ENCODE measurements around the gene ARHGEF40.

The ARHGEF40 gene

DNA sequence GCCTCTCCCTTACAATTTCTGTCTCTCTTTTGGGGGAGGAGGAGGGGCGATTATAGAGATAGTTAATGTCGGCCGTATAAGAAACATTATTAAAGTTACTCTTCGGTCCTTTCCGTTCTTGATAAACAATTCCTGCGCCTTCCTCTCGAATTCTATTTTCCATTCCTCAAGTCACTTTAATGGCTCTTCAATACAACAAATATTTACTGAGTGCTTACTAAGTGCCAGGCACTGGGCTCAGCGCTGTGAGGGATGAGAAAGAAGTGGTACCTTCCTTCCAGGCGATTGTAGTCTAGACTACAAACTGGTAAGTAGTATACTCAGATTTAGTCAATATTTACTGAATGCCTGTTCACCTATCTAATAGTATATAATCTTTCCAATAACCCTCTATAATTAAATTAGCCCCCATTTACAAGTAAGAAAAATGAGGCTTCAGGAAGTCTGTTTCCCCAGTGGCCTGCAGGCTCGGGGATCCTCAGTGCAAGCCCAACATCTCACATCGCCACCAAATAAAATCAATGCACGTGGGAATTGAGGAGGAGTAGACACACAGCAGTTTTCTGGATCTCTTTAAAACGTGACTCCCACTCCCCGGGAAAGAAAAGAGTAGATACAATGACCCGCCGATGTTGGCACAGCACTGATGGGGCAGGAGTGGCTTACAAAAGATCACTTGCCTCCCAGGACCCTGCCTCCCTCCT is 28.9 kb downstream of the ARHGEF40 start:
- DNase-seq, result no peak

DNA sequence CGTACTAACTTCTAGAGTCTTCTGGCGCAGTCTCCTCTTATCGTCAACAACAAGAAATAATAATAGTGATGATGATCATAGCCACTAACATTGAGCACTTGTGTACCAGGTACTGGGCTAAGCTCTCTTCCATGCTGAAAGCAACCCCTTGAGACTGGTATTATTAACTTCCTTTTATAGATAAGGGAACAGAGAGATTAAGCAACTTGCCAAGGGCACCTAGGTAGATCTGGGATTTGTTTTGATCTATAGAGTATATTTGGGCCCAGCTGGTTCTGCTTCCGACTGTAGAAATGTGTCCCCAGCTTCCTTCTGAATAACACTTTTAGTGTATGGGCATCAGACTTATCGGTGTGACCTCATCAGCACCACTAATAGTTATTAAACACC is 29.5 kb downstream of the ARHGEF40 start:
- DNase-seq, result no peak

DNA sequence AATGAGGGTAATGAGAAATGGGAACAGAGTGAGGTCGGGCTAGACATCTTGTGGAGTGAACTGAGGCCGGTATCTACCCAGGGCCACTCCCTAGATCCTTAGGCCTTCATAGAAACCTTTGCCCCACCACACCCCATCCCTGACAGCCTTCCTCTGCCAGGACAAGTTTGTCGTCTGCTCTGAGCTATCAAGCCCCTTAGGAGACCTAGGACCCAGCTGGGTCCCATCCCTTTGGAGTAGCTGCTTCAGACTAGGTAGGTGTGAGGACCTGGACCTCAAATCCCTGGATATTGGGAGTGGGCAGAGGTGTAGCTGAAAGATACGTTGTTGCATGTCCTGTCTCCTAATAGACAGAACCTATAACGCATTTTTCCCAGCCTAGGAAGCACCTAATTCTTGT is 30.8 kb downstream of the ARHGEF40 start, which contains the start of gene TMEM253:
TMEM253 (plus strand) TSS at position 136 of the 400 bp plus-strand sequence. CDS start 278 bp downstream, outside the sequence.
- no peak for DNase-seq

DNA sequence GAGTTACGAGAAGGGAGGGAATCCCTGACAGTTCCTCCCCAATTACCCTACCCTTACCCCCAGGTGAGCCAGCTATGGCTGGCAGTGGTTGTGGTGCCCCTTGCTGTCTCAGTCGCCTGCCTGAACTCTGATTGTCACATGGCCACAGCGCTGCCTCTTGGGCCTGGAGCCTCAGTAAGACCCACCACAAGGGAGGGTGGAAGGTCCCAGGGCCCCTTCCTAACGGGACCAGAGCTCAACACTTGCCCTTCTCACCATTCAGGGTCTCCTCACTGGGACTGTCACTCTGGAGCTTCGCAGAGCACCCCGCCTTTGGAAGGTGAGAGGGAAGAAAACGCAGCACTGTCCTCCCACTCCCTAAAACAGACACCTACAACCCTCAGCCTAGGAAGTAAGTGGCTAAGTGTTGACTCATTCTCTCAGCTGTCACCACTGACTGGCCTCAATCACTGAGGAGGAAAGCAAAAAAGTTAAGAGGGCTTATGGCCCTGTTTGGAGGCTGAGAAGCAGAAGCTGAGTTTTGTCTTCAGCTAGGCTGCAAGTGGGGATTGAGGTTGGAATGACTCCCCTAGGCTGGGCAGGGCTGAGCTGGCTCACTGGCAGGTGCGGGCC is 31.8 kb downstream of the ARHGEF40 start:
- no peak for DNase-seq

DNA sequence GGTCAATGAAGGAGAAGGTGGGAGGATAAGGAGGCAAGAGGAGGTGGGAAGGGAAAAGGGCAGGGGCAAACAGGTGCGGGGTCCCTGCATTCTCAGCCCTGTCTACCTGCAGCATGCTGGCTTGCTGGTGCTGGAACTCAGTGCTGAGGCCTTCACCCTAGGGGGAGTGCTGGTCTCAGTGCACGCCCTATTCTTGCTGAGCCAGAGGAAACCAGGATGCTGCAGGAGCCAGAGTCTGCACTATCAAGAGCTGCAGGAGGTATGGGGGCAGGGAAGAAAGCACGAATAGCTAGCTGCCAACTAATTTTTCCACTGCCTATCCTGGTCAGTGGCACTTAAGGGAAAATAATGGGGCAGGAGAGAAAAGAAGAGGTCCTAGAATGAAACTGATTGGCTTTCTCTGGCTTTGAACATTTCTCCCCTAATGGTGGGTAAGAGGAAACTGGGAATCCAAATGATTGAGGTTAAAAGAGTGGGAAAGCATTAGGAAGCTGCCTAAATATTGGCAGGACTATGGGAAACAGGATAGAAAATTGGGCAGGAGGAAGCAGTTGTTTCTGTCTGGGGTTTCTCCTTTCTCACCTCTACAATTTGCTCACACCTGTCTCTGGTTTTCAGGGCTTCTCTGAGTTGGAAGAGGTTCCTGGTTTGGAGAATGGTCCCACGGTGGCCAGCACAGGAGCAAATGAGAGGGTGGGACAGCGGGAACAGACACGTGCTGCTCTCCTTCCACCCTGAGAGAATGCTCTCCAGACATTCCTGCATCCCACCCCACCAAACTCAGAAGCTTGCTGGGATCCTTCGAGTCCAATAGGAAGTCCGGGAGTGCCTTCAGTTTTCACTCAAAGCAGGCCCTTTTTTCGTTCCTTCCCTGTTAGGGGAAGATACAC is 32.7 kb downstream of the ARHGEF40 start:
- DNase-seq, result peak; percentile 6 to 32

DNA sequence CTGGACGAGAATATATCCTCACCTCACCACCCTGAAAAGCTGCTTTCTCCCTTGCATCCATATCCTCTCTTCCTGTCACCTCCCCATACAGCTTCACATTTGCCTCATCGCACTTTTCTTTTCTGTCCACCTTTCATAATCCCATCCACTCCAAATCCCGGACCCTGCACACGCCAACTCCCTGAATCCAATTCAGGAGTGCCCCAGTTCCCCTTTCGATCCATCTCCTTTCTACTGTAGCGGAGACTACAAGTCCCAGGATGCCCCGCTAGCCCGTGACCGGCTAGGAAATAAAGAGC is 33.3 kb downstream of the ARHGEF40 start:
- DNase-seq, result no peak

DNA sequence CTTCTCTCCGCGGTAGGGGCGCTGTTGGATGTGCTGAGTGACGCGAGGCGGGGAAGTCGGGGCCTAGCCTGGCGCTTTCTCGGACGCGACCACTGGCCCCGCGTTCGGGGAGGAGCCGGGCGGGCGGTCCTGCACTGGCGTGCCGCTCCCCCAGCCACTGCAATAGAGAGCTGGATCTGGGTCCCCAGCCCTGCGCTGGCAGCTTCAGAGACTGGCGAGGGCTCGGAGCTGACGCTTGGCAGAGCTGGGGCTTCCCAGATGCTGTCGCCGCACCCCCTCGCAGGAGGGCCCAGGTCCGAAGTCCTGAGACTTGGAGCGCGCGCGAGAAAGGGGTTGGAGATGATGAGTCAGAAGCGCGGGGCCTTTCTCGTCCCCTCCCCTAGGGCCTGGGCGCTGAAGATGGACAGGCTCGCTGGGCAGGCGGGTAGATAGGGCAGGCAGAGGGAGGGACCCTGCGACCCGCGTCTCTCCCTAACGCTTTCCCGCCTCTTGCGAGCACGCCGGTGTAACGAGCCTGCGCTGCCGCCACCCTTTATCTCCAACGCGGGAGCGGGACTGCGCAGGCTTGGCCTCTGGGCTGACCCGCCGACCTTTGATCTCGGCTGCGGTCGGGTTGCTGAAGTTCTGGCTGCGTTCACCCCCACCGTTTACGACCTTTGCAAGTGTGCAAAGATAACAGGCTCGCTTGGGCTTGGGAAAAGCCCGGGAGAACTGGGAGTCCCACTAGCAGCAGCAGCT is 33.8 kb downstream of the ARHGEF40 start:
- DNase-seq, result peak; percentile 97 to 98

DNA sequence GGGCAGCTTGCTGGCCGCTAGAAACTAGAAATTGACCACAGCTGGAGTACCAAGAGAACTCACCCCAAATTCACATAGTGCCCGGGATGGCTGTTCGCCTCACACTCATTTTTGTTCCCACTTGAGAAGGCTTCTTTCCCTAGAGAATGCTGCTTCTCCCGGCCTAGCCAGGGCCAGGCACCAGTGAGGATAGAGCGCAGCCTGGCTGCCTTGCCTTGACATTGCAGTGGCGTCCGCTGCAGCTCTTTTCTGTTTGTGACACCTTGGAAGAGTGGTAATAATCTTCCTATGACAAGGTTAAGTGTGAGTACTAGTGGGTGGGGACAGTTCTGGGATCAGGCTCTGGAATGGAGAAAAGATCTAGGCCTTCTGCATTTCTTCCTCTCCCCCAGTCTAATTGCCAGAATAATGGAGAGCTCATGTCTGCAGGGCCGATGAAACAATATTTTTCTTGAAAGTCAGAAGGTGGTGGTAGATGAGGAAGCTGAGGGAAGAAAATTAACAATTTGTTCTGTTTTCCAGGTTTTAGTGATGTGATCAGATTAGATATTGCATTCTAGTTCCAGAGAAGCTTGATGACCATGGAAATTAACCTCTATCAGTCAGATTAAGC is 34.5 kb downstream of the ARHGEF40 start:
- peak; percentile 86 to 95 for DNase-seq

DNA sequence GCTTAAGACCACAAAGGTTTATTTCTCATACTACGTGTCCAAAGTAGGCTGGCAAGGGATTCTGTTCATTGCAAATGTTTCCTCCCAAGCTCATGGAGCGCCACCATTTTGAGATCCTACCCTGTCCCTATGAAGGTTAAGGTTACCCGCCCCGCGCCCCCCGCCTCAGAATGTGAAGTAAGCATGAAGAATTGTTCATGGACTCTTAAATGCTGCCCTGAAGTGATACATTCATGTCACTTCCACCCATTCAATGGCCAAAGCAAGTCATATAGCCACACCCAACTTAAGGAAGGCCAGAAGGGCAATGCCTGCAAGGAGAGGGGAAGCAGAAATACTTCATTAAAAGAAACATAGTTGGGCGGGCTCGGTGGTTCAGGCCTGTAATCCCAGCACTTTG is 35.0 kb downstream of the ARHGEF40 start:
- no peak for DNase-seq

DNA sequence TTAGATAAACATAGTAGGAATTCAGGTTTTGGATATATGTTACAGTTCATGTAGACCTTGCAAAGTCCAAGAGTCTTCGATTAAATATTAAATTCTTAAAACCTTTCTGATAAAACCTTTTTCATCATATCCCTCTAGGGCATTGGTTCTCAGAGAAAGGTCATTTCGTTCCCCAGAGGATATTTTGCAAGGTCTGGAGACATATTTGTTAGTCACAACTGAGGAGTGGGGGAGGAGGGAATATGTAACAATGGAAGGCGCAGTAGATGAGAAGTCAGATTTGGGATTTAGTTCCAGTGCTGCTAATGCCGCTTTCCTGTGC is 36.0 kb downstream of the ARHGEF40 start:
- DNase-seq, result no peak

DNA sequence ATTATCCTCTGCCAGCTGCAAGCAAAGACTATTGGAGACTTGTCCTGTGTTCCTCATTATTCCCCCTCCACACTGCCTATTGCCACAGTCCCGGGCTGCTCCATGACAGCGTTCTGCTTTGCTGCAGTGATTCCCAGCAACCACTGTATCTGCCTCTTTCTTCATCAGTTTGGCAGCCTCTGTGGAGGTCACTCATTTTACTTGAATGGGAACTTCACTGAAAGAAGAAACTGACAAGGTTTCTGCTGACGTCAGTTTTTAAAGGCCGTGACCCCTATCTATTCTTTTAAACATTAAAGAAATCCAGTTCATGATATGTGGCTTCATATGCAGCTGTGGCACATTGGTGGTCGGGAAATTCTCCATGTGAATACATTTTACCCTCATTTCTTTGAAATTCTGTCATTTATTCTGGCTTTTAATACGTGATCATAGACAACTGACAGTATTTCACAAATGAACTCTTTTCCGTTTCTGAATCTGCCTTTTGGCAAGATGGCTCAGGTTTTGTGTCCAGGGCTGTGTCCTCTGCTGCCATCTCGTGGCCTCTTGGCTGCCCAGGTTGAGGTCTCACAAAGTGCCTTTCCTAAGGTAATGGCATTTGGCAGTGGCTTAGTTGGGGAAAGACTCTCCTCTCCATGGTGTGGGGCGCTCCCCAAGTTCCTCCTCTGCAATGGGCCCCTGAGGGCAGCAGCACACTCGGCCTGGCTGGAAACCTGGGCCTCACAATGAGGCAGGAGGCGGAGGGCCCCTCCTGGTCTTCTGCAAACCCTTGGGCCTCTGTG is 36.6 kb downstream of the ARHGEF40 start:
- peak; percentile 77 to 88 for DNase-seq

DNA sequence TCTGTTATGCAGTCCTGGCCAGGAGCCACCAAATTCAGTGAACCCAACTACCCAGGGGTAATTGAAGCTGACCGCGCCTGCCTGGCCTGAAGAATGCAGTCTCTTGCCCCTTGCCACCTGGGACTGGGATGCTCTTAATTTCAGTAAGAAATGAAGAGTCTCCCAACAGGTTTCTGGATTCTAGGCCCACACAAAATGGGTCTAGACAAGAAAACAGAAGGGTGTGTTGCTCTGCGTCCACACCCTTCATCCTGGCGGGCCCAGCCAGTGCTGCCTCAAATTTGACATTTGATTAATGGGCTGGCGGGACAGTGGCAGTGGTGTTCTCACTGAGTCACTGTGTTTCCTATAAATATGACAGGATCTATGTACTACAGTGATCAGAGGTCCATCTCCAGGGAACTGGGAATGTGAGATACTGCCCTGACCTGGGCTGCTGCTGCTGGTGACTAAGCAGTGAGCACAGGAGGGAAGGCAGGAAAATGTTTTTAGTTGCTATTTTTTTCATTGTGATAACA is 37.2 kb downstream of the ARHGEF40 start:
- no peak for DNase-seq

DNA sequence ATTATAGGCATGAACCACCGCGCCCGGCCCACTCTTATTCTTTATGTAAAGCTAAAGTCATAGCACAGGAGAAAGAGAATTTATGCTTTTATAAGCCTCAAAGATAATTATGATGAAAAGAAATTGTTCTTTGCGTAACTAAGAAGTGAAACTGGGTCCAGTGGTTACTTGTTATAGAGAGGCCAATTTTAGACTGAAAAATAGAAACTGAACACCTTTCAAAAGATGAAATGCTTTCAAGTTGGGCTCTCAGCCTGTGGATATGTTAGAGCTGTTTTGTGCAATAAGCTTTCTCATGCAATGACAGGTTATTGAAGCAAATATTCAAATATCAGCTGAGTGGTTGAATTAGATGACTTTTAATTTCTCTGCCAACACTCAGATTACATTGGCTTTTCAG is 38.7 kb downstream of the ARHGEF40 start:
- DNase-seq, result no peak

DNA sequence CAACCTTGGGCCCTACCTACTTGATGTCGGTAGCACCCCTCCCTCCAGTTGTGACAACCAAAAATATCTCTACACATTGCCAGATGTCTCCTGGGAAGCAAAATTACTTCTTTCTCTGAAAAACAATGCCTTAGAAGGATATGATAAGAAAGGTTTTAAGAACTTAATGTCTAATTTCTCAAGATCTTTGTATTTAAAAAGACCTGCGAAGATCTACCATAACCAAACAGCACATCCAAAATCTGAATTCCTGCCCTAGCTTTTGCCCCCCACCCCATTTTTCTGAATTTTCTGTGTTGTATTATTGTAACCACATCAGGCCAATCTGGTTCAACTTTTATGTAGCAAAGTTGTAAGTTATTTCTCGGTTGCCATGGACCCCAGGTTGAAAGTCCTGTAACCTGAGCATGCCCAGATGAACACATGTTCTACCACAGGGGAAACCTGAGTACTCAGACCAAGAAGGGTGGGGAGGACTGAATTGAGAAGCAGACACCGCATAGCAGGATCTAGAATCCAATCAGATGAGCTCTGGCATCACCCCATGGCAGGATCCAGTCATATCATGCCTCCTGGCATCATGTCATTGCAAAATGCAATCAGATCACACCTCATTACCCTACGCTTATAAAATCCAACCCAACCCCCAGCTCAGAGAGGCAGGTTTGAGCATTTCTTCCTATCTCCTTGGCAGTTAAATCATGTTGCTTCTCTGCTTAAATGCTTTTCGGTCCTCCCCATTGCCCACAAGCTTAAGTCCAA is 39.5 kb downstream of the ARHGEF40 start:
- DNase-seq, result no peak

DNA sequence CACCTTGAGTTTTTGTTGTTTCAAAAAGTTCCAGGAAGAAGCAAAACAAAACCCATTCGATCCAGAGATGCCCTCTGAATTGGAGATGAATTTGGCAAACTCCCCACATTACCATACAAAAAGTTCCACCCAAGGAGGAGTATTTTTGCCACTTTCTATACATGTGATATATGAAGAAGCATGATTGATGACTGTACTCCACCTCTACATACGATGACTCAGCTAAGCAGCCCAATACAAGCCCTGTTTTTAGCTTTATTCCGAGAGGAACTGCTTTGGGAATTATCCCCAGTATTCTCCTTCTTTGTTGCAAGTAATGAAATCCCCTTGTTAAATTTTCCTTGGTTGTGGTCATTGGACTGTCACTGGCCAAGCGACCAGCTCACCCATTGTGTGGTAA is 42.2 kb downstream of the ARHGEF40 start:
- DNase-seq, result no peak

DNA sequence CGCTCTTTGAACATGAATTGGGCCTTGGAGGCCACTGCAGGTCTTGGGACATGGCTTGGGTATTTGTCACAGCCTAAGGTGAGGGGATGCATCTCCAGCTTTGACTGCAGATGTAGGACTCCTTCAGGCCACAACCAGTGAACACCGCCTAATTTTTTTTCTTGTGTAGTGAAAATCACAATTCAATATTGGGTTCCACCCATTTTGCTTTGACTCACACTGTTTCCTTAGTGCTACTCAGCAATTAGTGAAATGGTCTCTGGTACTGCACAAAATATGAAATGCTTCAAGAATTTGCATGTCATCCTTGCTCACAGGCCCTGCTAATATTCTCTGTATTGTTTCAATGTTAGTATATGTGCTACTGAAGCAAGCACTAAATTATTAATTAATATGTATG is 43.3 kb downstream of the ARHGEF40 start:
- no peak for DNase-seq

DNA sequence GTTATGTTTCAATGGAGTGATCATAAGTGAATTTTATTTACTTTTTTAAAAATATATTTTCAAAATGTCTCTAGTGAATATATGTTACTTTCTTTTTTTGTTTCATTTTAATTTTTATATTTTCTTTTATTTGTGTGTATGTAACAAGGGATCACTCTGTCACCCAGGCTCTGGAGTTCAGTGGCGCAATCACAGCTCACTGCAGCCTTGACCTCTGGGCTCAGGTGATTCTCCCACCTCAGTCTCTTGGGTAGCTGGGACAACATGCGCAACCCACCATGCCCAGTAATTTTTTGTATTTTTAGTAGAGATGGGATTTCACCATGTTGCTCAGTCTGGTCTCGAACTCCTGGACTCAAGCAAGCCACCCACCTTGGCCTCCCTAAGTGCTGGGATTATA is 48.8 kb downstream of the ARHGEF40 start:
- no peak for DNase-seq

DNA sequence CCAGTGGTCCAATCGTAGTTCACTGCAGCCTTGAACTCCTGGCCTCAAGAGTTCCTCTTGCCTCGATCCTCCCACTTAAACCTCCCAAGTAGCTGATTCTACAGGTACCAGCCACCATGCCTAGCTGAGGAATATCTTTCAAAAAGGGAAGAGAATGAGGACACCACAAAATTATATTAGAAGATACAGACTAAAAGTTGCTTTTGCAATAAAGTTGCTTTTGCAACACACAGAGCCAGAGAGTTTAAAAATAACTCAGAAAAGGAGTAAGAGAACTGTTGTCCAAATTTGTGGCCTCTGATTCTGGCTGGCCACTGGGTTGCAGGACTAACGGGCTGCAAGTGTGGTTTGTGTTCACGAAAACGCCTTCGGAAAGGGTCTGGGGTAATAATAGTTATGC is 50.6 kb downstream of the ARHGEF40 start:
- no peak for DNase-seq

DNA sequence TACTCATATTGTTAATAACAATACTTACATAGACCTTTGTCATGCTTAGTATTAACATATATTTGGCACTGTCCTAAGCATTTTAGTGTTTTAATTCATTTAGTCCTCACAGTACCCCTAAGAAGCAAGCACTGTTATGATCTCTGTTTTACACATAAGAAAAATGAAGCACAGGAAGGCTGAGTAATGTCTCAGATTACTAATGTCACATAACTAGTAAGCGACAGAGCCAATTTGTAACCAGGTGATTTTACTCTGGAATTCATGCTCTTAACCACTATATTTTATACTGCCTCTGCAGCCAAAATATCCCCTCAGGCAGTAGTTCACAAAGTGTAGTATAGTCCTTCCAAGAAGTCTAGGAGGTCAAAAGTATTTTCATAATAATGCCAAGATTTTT is 51.0 kb downstream of the ARHGEF40 start:
- DNase-seq, result no peak

DNA sequence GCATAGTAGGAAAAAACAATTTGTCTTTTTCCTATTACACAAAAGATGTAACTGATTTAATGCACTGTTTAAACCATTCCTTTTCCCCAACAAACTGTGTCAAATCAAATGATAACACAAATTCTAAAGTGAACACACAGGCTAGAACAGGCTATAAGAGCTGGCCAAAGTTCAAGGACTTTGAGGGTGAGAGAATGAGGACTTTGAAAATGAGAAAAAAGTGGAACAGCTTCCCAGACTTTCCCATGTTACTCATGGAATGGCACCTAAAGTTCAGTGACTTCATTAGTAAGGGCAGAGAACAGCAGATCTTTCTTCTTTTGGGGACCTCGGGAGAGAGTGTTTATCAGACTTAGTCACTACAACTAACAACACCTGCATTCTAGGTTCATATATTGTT is 53.3 kb downstream of the ARHGEF40 start:
- no peak for DNase-seq

DNA sequence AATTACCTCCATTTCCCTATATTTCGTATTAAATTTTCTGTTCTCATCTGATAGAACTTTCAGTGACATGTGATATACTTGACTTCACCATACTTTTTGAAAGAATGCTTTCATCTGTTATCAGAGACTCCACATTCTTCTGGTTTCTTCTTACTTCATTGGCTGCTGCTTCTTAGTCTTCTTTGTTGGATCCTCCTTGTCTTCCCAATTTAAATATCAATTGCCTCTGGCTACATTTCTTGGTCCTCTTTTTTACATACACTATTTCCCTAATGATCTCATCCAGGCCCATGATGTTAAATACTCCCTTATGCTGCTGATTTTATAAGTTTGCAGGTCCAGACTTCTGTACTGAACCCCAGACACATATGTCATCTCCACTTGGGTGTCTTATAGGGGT is 63.8 kb downstream of the ARHGEF40 start:
- DNase-seq, result no peak

Measured in NCI-H524 (cell line).